T47D (cell line): ENCODE results near the gene RAPGEF4.
"Not testable (repeated sequence)": the region's sequence is repeated elsewhere in the genome, so short reads cannot be mapped to it uniquely, and the experiment has no call there.

Experiments used
- DNase-seq, 2 experiments: peaks; one replicate each; pipeline versions ENCODE4 v3.0.0 to v3.0.0-alpha.2; 2011 to 2012; ENCODE audit warnings: low read depth in 1 of 2, low spot score in 1 of 2
- JUND ChIP-seq: IDR thresholded peaks from 2 replicates; pipeline ENCODE4 v1.6.1; 2012; ENCODE audit warnings: low read depth
- in situ Hi-C: cut with HindIII; loops from 2 replicates; pipeline ENCODE4 v1.10.0; 2016; ENCODE audit warnings: low sequenced_read_pairs, low pct_unique_long_range_greater_than_20kb

The RAPGEF4 gene

GRCh38 chr2:172736424-172737174 lies 954 bp downstream of the RAPGEF4 start:
- DNase-seq = no peak
- in situ Hi-C loops = no loop called here

GRCh38 chr2:172739661-172740266 lies 4.1 kb downstream of the RAPGEF4 start:
- DNase-seq = no peak
- in situ Hi-C loops = no loop called here
- no peak for TF ChIP-seq JUND

More at GRCh38 chr2:172736424-172737174, 954 bp downstream of the RAPGEF4 start:
- no peak for TF ChIP-seq JUND

DNA sequence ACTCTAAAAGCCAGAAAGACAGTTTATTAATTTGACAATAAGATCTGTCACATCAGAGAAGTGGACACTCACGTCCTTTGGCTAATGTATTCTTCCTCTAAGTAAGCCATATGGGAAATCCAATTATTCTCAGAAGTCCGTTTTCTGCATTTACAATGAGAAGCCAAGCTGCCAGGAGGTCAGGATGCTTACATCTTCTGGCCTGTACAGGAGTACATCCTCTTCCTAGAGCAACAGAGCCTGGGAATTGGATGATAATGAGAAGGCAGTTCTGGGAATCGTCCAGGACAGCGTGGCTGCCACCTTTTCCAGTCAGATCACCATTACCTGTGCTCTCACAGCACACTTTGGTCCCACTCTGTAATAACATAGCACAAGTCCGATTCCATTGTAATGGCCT lies 5.2 kb downstream of the RAPGEF4 start:
- in situ Hi-C loops = no loop called here
- TF ChIP-seq JUND = no peak
- no peak for DNase-seq

DNA sequence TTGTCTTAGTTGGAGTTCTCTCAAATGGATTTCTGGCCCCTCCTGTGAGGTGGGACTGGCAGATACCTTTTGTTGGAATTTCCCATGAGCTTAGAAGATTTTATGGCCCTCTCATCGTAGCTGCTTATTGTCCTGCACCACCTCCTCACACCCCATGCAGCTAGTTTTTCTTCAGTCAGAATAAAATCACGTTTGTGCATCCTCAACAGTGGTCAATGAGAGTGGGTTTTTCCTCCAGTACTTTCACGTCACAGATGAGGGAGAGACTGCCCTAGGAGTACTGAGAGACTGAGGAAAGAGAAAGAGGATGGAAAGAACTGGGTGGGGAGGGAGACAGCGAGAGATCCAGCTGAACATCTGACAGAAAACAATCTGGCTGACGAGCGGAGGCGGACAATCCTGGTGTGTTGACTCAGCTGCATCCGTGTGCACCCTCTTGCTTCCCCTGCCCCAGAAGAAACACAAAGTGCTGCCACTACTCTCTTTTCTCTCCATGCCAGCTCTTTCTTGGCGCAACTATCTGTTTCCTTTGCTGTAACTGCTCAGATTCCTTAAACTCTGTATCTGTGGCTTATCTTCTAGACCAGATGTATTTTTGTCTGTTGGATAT lies 7.4 kb downstream of the RAPGEF4 start:
- TF ChIP-seq JUND = no peak
- no peak for DNase-seq
- in situ Hi-C loops = no loop called here

- DNase-seq = no peak
- TF ChIP-seq JUND = no peak
- in situ Hi-C loops = no loop called here
Measured at GRCh38 chr2:172743898-172744297, 8.3 kb downstream of the RAPGEF4 start.

DNA sequence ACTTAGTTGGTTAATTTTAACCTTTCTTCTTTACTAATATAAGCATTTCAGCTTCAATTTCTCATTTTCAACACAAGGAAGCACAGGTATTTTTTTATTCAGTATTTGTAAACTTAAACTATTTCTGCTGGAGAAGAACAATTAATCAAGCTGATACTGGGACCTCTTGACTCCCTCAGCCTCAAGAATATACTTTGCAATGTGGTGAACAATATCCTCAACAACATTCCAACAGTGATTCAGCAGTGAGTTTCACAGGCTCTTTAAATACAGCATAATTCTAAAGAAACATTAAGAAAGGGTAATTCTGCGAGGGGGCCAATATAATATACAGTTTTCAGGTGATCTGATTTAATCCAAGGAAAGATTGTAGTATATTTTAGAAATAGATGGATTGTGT lies 10.0 kb downstream of the RAPGEF4 start:
- no peak for DNase-seq

DNA sequence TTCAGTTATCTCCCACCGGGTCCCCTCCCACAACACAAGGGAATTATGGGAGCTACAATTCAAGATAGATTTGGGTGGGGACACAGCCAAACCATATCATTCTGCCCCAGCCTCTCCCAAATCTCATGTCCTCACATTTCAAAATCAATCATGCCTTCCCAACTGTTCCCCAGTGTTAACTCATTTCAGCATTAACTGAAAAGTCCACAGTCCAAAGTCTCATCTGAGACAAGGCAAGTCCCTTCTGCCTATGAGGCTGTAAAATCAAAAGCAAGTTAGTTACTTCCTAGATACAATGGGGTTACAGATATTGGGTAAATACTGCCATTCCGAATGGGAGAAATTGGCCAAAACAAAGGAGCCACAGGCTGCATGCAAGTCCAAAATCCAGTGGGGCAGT lies 12.9 kb downstream of the RAPGEF4 start:
- in situ Hi-C loops, DNase-seq: not testable (repeated sequence)

More for the DNA sequence above, 10.0 kb downstream of the RAPGEF4 start:
- no peak for TF ChIP-seq JUND
- in situ Hi-C loops = no loop called here

GRCh38 chr2:172749388-172749787 lies 13.7 kb downstream of the RAPGEF4 start:
- DNase-seq = no peak
- in situ Hi-C loops = no loop called here
- TF ChIP-seq JUND = no peak

DNA sequence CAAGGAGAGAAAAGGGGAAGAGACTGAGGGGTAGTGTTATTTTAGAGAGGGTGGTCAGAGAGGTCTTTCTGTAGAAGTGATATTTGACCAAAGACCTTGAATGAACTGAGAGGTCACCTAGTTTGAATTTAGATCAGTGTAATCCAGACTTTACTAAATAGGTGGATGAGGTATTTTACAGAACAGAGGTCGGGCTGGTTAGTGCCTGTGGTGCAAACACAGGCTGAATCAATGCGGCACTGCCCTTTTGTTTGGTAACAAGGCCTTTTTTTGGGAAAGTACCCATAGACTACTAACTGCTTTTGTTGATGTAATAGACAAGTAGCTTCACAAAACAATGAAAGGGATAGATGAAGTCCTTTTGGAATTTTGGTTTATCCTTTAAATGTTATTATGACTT lies 15.9 kb downstream of the RAPGEF4 start:
- TF ChIP-seq JUND = no peak
- in situ Hi-C loops = no loop called here
- no peak for DNase-seq

- TF ChIP-seq JUND = no peak
- in situ Hi-C loops = no loop called here
- no peak for DNase-seq
Measured at GRCh38 chr2:172753610-172754009, 18.0 kb downstream of the RAPGEF4 start.

DNA sequence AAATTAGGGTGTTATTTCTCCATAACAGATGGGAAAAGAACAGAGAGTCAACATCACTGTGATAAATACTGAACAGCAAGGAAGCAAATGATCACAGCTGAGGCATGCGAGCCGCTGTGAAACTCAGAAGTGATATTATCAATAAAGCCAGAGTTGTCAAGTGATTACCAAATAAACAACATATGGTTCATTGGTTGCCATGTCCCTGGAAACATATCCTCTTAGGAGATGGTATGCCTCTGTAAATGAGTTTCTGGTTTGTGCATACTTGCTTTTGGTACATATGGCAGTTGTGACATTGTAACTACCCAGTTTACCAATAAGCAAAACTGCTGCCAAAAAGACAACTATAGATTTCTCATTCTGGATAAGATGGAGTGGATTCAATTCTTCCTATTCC lies 23.8 kb downstream of the RAPGEF4 start:
- in situ Hi-C loops = no loop called here
- TF ChIP-seq JUND = no peak
- DNase-seq = no peak

DNA sequence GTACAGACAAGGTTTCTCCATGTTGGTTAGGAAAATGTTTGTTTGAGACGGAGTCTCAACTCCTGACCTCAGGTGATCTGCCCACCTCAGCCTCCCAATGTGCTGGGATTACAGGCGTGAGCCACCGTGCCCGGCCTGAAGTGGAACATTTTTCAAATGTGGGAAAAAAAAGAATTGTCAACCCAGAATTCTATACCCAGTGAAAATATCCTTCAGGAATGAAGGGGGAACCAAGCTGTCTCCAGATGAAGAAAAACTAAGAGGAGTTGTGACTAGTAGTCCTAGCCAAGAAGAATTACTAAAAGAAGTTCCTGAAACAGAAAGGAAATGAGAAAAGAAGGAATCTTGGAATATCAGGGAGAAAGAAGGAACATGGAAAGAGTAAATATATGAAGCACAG lies 25.7 kb downstream of the RAPGEF4 start:
- TF ChIP-seq JUND = no peak
- in situ Hi-C loops = no loop called here
- no peak for DNase-seq

DNA sequence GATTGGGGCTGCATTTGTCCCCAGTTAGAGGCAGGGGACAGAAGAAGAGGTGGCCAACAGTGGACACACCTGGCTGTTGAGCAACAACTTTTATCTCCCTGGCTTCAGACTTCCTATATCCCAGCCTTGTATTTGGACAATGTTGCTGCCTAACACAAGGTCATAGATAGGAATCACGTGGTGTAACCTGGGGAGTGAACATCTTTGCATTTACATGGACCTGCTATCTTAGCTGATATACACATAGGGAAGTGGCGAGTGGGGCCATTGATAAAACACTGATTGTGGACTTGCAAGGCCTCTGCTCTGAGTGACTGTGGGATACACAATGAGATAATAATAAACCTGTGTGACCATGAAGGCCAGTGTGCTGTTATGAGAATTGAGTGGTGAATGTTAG lies 26.9 kb downstream of the RAPGEF4 start:
- in situ Hi-C loops = no loop called here

More for the DNA sequence above, 26.9 kb downstream of the RAPGEF4 start:
- TF ChIP-seq JUND = no peak
- no peak for DNase-seq
